Peyer's patch (tissue), 4 donors: ENCODE measurements around the gene FGF12.

Experiments used
- POLR2A ChIP-seq, 2 donors: fragments of 450-650 bp; IDR thresholded peaks; one replicate each; pipeline ENCODE4 v1.5.1; 2017; ENCODE audit warnings: antibody characterized with exemption in 2 of 2, mild to moderate bottlenecking in 2 of 2, moderate library complexity in 2 of 2
- TF ChIP-seq, protein P1 (sequence below), 6 experiments: fragments of 450-650 bp in 4 of 6; fragments of 200-600 bp in 2 of 6; sonication (generic) in 1 of 6; IDR thresholded peaks; one replicate each; pipeline ENCODE4 v1.5.1; 2017 to 2019; ENCODE audit warnings: antibody characterized with exemption in 6 of 6, mild to moderate bottlenecking in 3 of 6, moderate library complexity in 1 of 6

DNA sequence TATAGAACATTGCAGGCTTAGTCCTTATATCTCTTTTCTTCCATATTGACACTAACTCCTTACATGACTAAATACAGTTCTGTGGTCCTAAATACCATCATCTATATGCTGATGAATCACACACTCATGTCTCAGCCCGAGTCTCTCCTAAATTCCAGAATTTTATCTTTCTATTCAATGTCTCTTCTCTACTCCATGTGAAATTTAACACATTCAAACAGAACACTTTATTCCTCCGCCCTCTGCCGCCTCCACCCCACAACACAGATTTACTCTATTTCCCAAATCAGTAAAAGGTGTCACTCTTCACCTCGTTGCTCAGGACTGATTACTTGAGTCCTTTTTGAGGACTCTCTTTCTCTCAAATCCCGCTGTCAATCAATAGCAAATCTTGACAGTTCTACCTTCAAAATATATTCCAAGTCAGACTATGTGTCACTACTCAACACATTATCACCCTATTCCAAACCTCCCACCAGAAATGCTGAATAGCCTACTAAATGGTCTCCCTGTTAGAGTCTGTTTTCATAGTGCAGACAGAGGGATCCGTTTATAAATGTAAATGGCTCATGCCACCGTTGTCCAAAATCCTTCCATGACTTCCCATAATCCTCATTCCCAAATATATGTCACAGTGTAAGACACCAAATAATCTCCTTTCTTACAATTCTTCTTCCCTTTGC is 230.3 kb downstream of the FGF12 start:
- TF ChIP-seq, protein P1, sequence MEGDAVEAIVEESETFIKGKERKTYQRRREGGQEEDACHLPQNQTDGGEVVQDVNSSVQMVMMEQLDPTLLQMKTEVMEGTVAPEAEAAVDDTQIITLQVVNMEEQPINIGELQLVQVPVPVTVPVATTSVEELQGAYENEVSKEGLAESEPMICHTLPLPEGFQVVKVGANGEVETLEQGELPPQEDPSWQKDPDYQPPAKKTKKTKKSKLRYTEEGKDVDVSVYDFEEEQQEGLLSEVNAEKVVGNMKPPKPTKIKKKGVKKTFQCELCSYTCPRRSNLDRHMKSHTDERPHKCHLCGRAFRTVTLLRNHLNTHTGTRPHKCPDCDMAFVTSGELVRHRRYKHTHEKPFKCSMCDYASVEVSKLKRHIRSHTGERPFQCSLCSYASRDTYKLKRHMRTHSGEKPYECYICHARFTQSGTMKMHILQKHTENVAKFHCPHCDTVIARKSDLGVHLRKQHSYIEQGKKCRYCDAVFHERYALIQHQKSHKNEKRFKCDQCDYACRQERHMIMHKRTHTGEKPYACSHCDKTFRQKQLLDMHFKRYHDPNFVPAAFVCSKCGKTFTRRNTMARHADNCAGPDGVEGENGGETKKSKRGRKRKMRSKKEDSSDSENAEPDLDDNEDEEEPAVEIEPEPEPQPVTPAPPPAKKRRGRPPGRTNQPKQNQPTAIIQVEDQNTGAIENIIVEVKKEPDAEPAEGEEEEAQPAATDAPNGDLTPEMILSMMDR (IDR thresholded peaks at IDR 0.05), result no peak
- TF ChIP-seq POLR2A (IDR thresholded peaks at IDR 0.05), result no peak
